Retinal pigment epithelial cell (primary cell): ENCODE data around the gene ITSN2.

Source experiments
- DNase-seq: peaks from one replicate; pipeline ENCODE4 v3.0.0-alpha.2; 2010; ENCODE audit warnings: low read depth
- H3K4me3 ChIP-seq: 2 replicates; pipeline ENCODE4 v1.5.1; 2011; ENCODE audit warnings: mild to moderate bottlenecking, low read length, control low read depth, moderate library complexity
- CTCF ChIP-seq: conservative IDR thresholded peaks from 2 replicates; pipeline ENCODE4 v1.5.1; 2011; ENCODE audit warnings: low read depth, low read length, control low read depth, inconsistent platforms

Gene ITSN2

GRCh38 chr2:24183366-24184069, 176.8 kb downstream of the ITSN2 start:
- DNase-seq, result no peak
- no peak overlapping the region for H3K4me3 ChIP-seq
- TF ChIP-seq CTCF, result no peak

- no peak for DNase-seq
- TF ChIP-seq CTCF, result no peak
- H3K4me3 ChIP-seq, result no peak overlapping the region
Observed at GRCh38 chr2:24182507-24182906, 177.8 kb downstream of the ITSN2 start.

GRCh38 chr2:24181849-24182248, 178.5 kb downstream of the ITSN2 start:
- H3K4me3 ChIP-seq, result no peak overlapping the region
- DNase-seq, result no peak
- TF ChIP-seq CTCF, result no peak

- TF ChIP-seq CTCF, result no peak
- H3K4me3 ChIP-seq, result no peak overlapping the region
- DNase-seq, result no peak
Observed at GRCh38 chr2:24179683-24180082, 180.7 kb downstream of the ITSN2 start.

GRCh38 chr2:24176326-24176725, 184.0 kb downstream of the ITSN2 start:
- no peak for DNase-seq
- TF ChIP-seq CTCF, result no peak
- H3K4me3 ChIP-seq, result no peak overlapping the region

- no peak overlapping the region for H3K4me3 ChIP-seq
- DNase-seq, result no peak
- TF ChIP-seq CTCF, result no peak
Observed at GRCh38 chr2:24175631-24176187, 184.6 kb downstream of the ITSN2 start.

- no peak for TF ChIP-seq CTCF
- H3K4me3 ChIP-seq, result no peak within 1 kb of the TSS
Observed at GRCh38 chr2:24174851-24175277, 185.5 kb downstream of the ITSN2 start, which contains the start of gene FAM228A. TSS of gene FAM228A (plus strand) at chr2:24175053. CDS start at chr2:24175481, 428 bp downstream.

More at GRCh38 chr2:24174851-24175277, 185.5 kb downstream of the ITSN2 start, which contains the start of gene FAM228A:
- no peak for DNase-seq
